OCI-LY7 (cell line): ENCODE measurements around the gene MYT1. TPM values are rescaled to one million over a fixed set of nuclear protein-coding genes. Genes with fewer than 3 reads are reported as not detected.

Experiments
- BruUV-seq: library from RNA; stranded (reverse); fragments of 400-500 nt; replicated peaks from 2 replicates; lab custom pipeline; 2021; lab: Mats Ljungman, UMichigan
- CTCF ChIA-PET: fragments of 300-600 bp; sonication (Branson Sonifier 250); formaldehyde crosslinking; loops from one replicate; lab custom pipeline; 2022; ENCODE audit warnings: antibody characterized with exemption; ENCODE audit not compliant: unreplicated experiment; lab: Charles Lee
- POLR2A ChIA-PET: fragments of 300-600 bp; sonication (Branson Sonifier 250); formaldehyde crosslinking; loops from one replicate; lab custom pipeline; 2022; ENCODE audit warnings: antibody characterized with exemption; lab: Charles Lee
- DNase-seq: peaks from one replicate; pipeline ENCODE4 v3.0.0-alpha.2; 2015; ENCODE audit warnings: low spot score
- H2AFZ ChIP-seq: fragments of 200-600 bp; sonication (generic), shearing (Covaris generic); 2 replicates; pipeline ENCODE4 v1.6.1; 2014; ENCODE audit warnings: mild to moderate bottlenecking, antibody characterized with exemption, low read length, moderate library complexity
- H3K27ac ChIP-seq: fragments of 200-600 bp; sonication (generic); 2 replicates; pipeline ENCODE4 v1.5.1; 2014; ENCODE audit warnings: mixed run types, low read depth, mild to moderate bottlenecking, moderate library complexity, low read length, inconsistent platforms; ENCODE audit not compliant: poor library complexity, severe bottlenecking
- H3K36me3 ChIP-seq: fragments of 200-600 bp; sonication (generic); 2 replicates; pipeline ENCODE4 v1.6.1; 2014; ENCODE audit warnings: mild to moderate bottlenecking, antibody characterized with exemption, low read length, moderate library complexity, mixed read lengths; ENCODE audit not compliant: insufficient read depth
- H3K4me1 ChIP-seq: fragments of 200-600 bp; sonication (generic); 2 replicates; pipeline ENCODE4 v1.5.1; 2014; ENCODE audit warnings: mild to moderate bottlenecking, low read length; ENCODE audit not compliant: insufficient read depth, poor library complexity, severe bottlenecking
- H3K4me2 ChIP-seq: fragments of 200-600 bp; sonication (generic); 2 replicates; pipeline ENCODE4 v1.6.1; 2014; ENCODE audit warnings: mild to moderate bottlenecking, low read length
- H3K4me3 ChIP-seq: fragments of 200-600 bp; sonication (generic); 2 replicates; pipeline ENCODE4 v1.5.1; 2014; ENCODE audit warnings: mild to moderate bottlenecking, low read depth, low read length; ENCODE audit not compliant: poor library complexity, severe bottlenecking
- H3K79me2 ChIP-seq: fragments of 200-600 bp; sonication (generic); 2 replicates; pipeline ENCODE4 v1.6.1; 2016; ENCODE audit warnings: low read depth, mild to moderate bottlenecking, low read length, moderate library complexity, mixed read lengths; ENCODE audit not compliant: insufficient read depth
- H3K9me2 ChIP-seq: fragments of 200-600 bp; sonication (generic); 2 replicates; pipeline ENCODE4 v1.6.1; 2016; ENCODE audit warnings: mild to moderate bottlenecking, low read length, mixed read lengths; ENCODE audit not compliant: insufficient read depth
- H3K9me3 ChIP-seq: fragments of 200-600 bp; sonication (generic); 2 replicates; pipeline ENCODE4 v1.6.1; 2014; ENCODE audit warnings: mild to moderate bottlenecking, mixed run types, low read length, mixed read lengths
- H4K20me1 ChIP-seq: fragments of 200-600 bp; sonication (generic); 2 replicates; pipeline ENCODE4 v1.6.1; 2014; ENCODE audit warnings: mild to moderate bottlenecking, antibody characterized with exemption, low read length, moderate library complexity, mixed read lengths; ENCODE audit not compliant: insufficient read depth
- CTCF ChIP-seq: fragments of 200-600 bp; sonication (generic); conservative IDR thresholded peaks from 2 replicates; pipeline ENCODE4 v1.5.1; 2014; ENCODE audit warnings: mild to moderate bottlenecking, antibody characterized with exemption, low read length, moderate library complexity, mixed read lengths
- EZH2phosphoT487 ChIP-seq: fragments of 200-600 bp; sonication (generic); IDR thresholded peaks from 2 replicates; pipeline ENCODE4 v1.6.1; 2018; ENCODE audit warnings: low read depth, borderline replicate concordance, mild to moderate bottlenecking, mixed run types, antibody characterized with exemption, low read length, moderate library complexity, mixed read lengths
- intact Hi-C: fragments of 100-400 bp; cut with micrococcal nuclease; formaldehyde crosslinking; loops from one replicate; pipeline ENCODE4 v1.10.0; 2022; ENCODE audit not compliant: unreplicated experiment
- total RNA-seq, 2 experiments: library from RNA; depleted of rRNA in 1 of 2; stranded (reverse); fragments of >200 nt in 1 of 2; shearing (Covaris generic) in 1 of 2; gene quantifications; 2 replicates each; pipeline ENCODE4 v1.2.3, GENCODE V29; 2014 to 2022

Gene MYT1
- total RNA-seq, 2 experiments from 2014 or later = 0.32 to 0.95 TPM

- no peak for DNase-seq
- intact Hi-C loops = no loop called here
- Histone ChIP-seq H3K79me2 (no peaks in the 10 kb centered on the region), H3K27ac (no peak overlapping the region), H3K4me1 (no peaks in the 10 kb centered on the region), H3K36me3 (no peaks in the 10 kb centered on the region), H4K20me1 (no peaks in the 10 kb centered on the region), H2AFZ (no peak overlapping the region), H3K4me3 (no peak overlapping the region), H3K9me2 (no peaks in the 10 kb centered on the region), H3K9me3 (no peaks in the 10 kb centered on the region), H3K4me2 (no peak overlapping the region)
- no TSS peak for BruUV-seq
- CTCF ChIA-PET = no interaction called here
- no peak for TF ChIP-seq CTCF
- TF ChIP-seq EZH2phosphoT487 = no peak
- POLR2A ChIA-PET = no interaction called here
Observed at GRCh38 chr20:64158346-64159285, 5.6 kb upstream of the MYT1 start.

- Histone ChIP-seq H3K4me3 (no peak overlapping the region), H2AFZ (no peak overlapping the region), H3K36me3 (no peaks in the 10 kb centered on the region), H4K20me1 (no peaks in the 10 kb centered on the region), H3K27ac (no peak overlapping the region), H3K4me2 (no peak overlapping the region), H3K4me1 (no peaks in the 10 kb centered on the region), H3K9me3 (no peaks in the 10 kb centered on the region), H3K9me2 (no peaks in the 10 kb centered on the region), H3K79me2 (no peaks in the 10 kb centered on the region)
- intact Hi-C loops = no loop called here
- POLR2A ChIA-PET = no interaction called here
- BruUV-seq = no TSS peak
- no peak for TF ChIP-seq CTCF
- no peak for TF ChIP-seq EZH2phosphoT487
- DNase-seq = no peak
- CTCF ChIA-PET = no interaction called here
Observed at GRCh38 chr20:64159286-64159680, 5.0 kb upstream of the MYT1 start.

- CTCF ChIA-PET = no interaction called here
- POLR2A ChIA-PET = no interaction called here
- H2AFZ ChIP-seq = no peak overlapping the region
Observed at GRCh38 chr20:64159711-64160110, 4.5 kb upstream of the MYT1 start.

More at GRCh38 chr20:64159711-64160110, 4.5 kb upstream of the MYT1 start:
- DNase-seq = no peak
- no peaks in the 10 kb centered on the region for H3K9me3 ChIP-seq
- no peaks in the 10 kb centered on the region for H3K9me2 ChIP-seq
- H3K27ac ChIP-seq = no peak overlapping the region
- H3K4me3 ChIP-seq = no peak overlapping the region
- no peaks in the 10 kb centered on the region for H3K36me3 ChIP-seq
- no peaks in the 10 kb centered on the region for H3K79me2 ChIP-seq
- no peaks in the 10 kb centered on the region for H3K4me1 ChIP-seq
- no peak overlapping the region for H3K4me2 ChIP-seq
- no peak for TF ChIP-seq CTCF
- BruUV-seq = no TSS peak
- intact Hi-C loops = no loop called here
- H4K20me1 ChIP-seq = no peaks in the 10 kb centered on the region
